GM21786 (cell line): ENCODE results near the gene ALDH1B1.
A peak's percentile ranks its signal among the peaks of the same experiment; 100 is the strongest.
"Not testable (repeated sequence)": the region's sequence is repeated elsewhere in the genome, so short reads cannot be mapped to it uniquely, and the experiment has no call there.

Experiments
- ATAC-seq: cut with Tn5 transposase; IDR thresholded peaks from one replicate; pipeline ENCODE4 v1.9.1; 2021; ENCODE audit not compliant: unreplicated experiment

The ALDH1B1 gene

GRCh38 chr9:38360839-38361472 is 31.5 kb upstream of the ALDH1B1 start:
- ATAC-seq = no peak

- ATAC-seq = no peak
Measured at GRCh38 chr9:38361473-38361850, 31.0 kb upstream of the ALDH1B1 start.

DNA sequence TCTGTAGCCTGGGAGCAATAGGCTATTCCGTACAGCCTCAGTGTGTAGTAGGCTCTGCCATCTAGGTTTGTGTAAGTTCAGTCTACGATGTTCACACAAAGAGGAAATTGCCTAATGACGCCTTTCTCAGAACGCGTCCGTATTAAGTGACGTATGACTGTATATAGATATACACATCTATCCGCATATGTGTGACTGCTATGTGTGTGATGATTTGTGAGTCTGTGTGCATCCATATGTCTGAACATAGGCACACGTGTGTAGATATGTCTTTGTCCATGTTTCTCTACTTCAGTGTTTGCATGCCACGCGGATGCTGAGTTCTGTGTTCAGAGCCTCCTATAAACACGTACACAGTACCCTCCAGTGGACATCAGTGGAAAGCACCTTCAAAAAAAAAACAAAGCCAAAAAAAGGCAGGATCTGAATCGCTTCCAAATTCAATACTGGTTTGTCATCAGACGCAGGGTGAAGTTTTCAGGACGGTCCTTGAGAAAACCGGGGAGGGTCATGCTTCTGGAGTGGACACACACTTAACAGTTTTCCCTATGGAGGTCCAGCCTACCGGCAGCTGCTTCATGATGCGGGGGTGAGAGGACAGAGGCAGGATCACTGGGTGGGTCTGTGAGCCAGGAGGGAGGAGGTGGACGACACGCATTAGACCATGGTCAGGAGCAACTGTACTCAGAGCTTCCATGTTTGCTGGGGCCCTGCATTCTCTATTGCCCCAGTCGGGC is 29.5 kb upstream of the ALDH1B1 start:
- ATAC-seq = peak; percentile 71

DNA sequence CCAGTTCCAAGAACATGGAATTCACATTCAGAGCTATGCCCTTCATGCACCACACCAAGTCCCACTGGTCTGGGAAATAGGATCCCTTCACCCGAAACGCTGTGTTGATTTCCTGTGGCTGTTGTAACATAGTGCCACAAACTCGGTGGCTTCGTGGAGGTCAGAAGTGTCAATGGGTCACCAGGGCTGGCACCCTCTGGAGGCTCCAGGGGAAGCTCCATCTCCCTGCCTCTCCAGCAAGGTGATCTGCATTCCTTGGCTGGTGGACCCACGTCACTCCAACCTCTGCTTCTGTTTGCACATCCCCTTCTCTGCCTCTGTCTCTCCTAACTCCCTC is 28.9 kb upstream of the ALDH1B1 start:
- ATAC-seq = no peak

DNA sequence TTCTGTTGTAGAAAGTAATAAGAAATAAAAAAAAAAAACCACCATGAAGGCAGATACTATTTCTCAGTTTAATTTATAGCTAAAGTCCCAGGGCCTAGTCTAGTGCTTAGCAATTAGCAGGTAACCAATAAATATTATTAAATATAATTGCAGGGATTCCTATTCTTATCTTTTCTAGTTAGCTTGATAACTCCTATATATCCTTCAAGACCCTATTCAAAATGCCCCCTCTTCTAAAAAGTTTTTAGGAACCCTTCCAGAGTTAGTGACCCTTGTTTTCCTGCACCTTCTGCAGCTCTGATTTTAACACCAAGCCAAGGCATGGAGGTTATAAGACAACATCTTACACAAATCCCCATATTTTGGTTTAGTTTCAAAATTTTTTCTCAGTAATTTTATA is 24.6 kb upstream of the ALDH1B1 start:
- ATAC-seq = no peak

DNA sequence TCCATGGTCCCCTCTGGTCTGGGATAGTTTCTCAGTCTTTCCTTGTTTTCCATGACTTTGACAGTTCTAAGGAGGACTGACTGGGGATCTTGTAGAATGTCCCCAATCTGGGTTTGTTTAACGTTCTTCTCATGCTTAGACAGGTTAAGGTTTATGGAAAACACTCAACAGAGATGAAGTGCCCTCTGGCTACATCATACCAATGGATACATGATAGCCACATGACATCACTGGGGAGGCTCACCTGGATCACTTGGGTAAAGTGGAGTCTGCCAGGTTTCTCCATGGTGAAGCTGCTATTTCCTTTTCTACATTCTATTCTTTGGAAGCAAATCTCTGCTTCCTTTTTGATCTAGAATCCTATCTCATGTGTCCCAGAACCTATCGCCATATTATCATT is 23.8 kb upstream of the ALDH1B1 start:
- no peak for ATAC-seq

DNA sequence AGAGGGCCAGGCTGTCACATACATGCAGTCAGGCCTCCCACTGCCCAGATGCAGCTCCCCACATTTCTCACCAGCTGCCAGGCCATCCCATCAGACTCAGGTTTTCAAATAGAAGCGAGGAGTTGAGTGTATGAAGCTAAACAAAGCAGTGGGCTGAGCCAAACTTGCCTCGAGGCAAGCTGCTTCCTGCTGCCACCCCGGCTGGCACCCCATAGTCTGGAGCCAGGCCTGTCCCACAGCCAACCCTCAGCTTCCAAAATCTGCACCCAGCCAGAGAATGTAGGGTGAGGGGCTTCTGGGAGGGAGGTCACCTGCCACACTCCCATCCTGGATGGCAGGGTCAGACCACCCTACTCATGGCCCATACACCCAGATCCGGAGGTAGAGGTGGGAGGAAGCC is 22.3 kb upstream of the ALDH1B1 start:
- ATAC-seq = no peak

- ATAC-seq = peak; percentile 80
Measured at GRCh38 chr9:38371495-38371894, 21.0 kb upstream of the ALDH1B1 start.

GRCh38 chr9:38372762-38373619 is 19.5 kb upstream of the ALDH1B1 start:
- no peak for ATAC-seq

- ATAC-seq = no peak
Measured at GRCh38 chr9:38373679-38374078, 18.8 kb upstream of the ALDH1B1 start.

GRCh38 chr9:38374847-38375571 is 17.5 kb upstream of the ALDH1B1 start:
- ATAC-seq = no peak

DNA sequence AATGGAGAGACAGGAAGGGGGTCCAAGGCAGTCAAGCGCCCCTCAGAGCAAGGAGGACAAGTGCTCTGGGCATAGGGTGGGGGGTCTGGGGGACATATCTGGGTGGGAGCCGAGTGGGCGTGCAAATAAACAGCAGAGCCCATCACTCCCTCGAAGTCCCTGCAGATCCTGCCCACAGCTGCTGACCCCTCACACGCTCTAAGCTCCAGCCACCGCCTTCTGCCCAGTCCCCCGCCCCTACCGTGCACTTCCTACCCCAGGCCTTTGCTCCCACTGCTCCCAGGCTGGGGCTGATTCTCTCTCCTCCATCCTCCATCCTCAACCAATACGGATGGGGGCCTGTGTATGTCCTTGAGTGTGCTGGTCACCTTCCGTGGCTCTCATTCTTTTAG is 16.9 kb upstream of the ALDH1B1 start:
- no peak for ATAC-seq

DNA sequence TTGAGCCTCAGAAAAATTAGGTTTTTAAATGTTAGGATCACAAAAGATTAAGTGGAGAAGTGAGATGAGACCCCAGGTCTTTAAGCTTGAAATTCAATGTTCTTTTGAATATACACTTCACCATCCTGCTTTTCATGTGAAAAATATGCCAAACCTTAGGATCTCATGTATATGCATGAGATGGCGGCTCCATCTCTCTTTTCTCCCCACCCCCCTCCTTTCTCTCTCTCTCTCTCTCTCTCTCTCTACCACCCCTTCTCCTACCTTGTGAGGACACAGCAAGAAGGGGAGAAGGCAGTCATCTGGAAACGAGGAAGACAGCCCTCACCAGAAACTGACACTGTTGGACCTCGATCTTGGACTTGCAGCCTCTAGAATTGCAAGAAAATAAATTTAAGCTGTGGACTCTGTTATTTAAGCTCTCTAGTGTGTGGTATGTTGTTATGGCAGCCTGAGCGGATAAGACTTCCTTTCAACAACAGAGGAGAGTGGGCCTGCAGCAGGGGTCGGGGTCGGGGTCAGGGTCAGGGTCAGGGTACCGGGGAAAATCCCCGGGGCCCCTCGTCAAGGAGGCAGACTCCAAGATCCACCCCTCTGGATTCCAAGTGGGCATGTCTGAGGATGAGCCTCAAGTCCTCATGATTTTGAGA is 16.4 kb upstream of the ALDH1B1 start:
- ATAC-seq = no peak

DNA sequence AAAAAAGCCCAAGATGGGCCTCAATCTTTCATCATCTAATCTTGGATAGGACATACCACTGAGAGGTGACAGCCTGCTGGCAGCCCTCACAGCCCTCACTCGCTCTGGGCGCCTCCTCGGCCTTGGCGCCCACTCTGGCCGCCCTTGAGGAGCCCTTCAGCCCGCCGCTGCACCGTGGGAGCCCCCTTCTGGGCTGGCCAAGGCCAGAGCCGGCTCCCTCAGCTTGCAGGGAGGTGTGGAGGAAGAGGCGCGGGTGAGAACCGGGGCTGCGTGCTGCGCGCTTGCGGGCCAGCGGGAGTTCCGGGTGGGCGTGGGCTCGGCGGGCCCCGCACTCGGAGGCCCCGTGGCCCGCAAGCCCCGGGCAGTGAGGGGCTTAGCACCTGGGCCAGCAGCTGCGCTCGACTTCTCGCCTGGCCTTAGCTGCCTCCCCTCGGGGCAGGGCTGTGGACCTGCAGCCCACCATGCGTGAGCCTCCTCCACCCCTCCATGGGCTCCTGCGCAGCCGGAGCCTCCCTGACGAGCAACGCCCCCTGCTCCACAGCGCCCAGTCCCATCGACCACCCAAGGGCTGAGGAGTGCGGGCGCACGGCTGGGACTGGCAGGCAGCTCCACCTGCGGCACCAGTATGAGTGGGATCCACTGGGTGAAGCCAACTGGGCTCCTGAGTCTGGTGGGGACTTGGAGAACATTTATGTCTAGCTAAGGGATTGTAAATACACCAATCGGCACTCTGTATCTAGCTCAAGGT is 15.0 kb upstream of the ALDH1B1 start:
- ATAC-seq = not testable (repeated sequence)

DNA sequence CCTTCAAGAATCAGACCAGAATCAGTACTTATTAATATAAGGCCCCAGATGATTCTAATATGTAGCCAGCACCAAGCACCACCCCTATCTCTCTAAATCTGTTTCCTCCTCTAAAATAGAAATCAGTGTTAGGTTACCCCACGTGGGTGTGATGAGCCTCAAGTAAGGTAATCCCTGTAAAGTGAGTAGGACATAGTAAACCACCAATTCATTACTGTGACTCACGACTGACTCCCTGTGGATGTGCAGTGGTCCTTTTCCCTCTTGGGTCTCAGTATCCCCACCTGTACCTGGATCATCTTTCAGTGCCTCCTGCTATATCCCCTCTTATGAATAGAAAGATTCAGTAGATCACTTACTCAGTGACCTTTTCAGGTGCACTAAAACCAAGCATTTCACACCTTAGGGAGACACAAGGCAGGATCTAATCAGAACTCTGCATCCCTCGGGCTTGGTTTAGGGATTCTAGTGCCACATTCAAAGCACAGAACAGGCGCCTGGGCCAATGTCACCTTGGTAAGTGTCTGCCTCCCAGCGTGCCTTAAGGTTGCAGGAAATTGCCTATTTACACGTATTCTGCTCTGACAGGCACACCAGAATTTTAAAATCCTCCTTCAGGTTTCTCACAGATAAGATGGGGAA is 12.2 kb upstream of the ALDH1B1 start:
- no peak for ATAC-seq

DNA sequence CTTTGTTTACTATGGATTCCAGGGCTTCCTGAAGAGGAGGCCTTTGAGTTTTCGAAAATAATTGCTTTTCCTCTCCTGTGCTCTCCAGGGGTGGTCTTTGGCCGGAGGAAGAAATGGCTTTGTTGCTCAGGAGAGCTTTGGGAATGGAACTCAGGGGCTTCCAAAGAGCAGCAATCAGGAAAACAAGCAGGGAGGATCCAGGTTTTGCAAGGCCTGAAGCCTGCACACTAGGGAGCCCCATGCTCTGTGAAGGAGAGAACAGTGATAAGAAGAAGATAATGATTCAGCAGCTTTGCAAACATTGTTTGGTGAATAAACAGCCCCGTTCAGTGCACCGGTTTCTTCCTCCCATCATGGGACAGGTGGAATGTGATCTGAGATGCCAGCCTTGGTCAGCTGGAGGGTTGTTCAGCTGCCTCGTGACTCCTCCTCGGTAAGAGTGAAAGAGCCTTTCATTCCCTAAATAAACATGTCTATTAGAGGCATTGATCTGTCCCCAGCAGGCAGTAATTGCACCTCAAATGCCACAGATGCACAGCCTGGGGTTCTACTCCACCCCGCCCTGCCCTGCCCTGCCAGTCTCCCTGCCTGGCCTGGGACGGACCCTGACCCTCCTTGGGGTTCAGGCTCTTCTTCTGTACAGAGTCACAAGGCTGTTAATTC is 11.5 kb upstream of the ALDH1B1 start:
- ATAC-seq = no peak

DNA sequence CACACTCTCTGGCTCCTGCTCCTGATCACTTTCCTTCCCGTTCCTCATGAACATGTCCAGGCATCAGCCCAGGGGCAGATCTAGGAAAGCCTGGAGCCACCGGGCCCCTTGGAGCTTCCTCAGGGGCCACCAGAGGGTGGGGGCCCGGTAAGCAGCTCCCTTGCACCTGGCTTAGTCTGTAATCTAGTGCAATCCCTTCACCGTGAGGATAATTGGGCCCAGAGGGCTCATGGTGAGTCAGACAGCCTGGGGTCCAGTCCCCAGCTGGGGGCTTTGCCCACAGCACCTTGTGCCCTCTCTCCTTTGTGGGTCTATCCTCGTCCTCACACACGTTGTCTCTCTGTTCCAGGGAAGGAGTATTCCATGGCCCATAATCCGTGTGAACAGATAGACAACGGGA is 10.4 kb upstream of the ALDH1B1 start:
- ATAC-seq = no peak

- ATAC-seq = no peak
Measured at GRCh38 chr9:38384990-38385848, 7.3 kb upstream of the ALDH1B1 start.
